Stimulated activated CD8-positive, alpha-beta memory T cell treated with anti-CD3 and anti-CD28 coated beads, Interleukin-4, amount 100 ng/mL, for 4 hours (primary cell): ENCODE results near the gene ZNF837.
"Not testable (repeated sequence)": the region's sequence is repeated elsewhere in the genome, so short reads cannot be mapped to it uniquely, and the experiment has no call there.

ENCODE experiments used
- DNase-seq, 2 donors: peaks; one replicate each; pipeline ENCODE4 v3.0.0-alpha.2; 2020; ENCODE audit warnings: low read depth in 2 of 2, low spot score in 1 of 2

Gene ZNF837

GRCh38 chr19:58396691-58397532, 16.1 kb upstream of the ZNF837 start:
- no peak for DNase-seq

DNA sequence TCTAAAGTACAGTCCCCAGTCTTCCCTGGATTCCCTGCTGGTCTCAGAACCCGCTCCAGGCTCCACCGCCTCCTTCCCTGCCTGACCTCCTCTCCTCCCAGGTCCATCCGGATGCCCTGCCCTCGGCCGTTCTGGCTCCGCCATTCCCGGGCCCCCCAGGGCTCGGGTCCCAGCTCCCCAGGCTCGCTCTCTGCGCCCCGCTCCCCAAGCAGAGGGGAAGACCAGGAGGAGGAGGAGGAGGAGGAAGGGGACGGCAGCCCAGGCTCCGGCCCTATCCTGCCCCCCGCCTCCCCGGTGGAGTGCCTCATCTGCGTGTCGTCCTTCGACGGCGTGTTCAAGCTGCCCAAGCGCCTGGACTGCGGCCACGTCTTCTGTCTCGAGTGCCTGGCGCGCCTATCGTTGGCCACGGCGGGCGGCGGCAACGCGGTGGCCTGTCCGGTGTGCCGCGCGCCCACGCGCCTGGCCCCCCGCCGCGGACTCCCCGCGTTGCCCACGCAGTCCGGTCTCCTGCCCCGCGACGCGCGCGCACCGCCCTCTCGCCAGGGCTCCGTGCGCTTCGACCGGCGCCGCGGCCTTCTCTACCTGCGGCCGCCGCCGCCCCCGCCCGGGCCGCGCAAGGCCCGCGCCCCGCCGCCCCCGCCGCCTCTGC, 15.3 kb upstream of the ZNF837 start:
- no peak for DNase-seq

DNA sequence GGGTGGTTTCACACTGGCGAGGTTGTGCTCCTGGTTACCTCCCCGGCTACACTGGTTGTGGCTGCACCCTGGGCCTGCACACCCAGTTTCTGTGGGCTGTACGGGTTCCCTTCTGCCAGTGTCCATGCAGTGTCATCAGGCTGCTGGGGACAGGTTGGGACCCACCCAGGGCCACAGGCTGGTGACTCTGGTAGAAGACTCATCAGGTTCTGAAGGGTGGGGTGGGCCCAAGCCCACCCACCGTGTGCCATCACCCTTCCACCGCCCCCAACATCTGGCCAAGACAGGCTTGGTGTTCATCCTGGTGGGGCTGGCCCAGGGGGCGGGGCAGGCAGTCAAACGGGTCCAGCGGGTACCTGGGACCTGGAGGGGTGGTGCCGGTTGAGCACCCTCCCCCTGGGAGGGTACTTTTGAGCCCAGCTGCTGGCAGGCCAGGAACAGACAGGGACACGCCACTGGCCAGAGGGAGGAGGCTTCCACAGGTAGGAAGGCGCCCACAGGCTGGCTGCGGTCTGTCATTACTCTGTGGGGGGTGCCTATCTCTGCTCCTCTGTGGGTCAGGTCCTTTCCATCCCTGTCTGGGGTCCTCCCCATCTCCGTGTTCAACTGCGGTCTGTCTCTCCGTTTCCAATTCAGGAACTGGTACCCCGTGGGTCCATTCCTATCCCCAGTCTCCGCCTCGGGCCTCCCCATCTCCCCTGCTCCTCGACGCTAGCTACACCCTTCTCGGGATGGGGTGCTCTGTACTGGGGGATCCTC, 14.6 kb upstream of the ZNF837 start, which contains the start of gene RNF225:
TSS of gene RNF225 (plus strand) at position 437 of the 759 bp plus-strand sequence. CDS start 434 bp downstream, outside the sequence.
- no peak for DNase-seq

GRCh38 chr19:58394821-58395219, 14.0 kb upstream of the ZNF837 start:
- DNase-seq, result no peak

DNA sequence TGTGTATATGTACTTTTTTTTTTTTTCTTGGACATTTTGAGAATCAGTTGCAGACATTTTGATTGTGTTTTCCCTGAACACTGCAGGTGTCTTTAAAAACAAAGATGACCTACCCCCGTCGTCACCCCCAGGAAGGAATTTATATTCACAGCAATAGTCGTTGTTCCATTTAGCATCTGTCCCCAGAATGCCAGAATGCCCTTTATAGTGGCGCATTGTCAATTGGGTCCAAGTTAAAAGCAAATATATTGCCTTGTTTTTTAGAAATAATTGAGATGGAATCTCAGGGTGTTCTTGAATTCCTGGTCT, 12.8 kb upstream of the ZNF837 start:
- DNase-seq, result no peak

GRCh38 chr19:58392945-58393724, 12.3 kb upstream of the ZNF837 start:
- no peak for DNase-seq

DNA sequence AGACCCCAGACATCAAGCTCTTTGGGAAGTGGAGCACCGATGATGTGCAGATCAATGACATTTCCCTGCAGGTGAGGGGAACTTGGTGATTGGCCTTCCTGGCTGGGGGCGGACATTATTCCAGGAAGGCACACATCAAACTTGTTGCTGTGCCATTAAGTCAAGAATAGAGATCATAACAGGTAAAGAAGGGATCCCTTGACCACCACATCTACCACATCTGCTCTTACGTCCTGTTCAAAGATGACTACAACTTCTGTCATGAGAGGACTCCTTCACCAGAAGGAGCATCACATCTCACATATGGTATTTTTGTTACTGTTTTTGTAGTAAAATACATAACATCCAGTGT, 7.3 kb upstream of the ZNF837 start:
- DNase-seq, result no peak

- no peak for DNase-seq
Observed at GRCh38 chr19:58387338-58388174, 6.7 kb upstream of the ZNF837 start.

DNA sequence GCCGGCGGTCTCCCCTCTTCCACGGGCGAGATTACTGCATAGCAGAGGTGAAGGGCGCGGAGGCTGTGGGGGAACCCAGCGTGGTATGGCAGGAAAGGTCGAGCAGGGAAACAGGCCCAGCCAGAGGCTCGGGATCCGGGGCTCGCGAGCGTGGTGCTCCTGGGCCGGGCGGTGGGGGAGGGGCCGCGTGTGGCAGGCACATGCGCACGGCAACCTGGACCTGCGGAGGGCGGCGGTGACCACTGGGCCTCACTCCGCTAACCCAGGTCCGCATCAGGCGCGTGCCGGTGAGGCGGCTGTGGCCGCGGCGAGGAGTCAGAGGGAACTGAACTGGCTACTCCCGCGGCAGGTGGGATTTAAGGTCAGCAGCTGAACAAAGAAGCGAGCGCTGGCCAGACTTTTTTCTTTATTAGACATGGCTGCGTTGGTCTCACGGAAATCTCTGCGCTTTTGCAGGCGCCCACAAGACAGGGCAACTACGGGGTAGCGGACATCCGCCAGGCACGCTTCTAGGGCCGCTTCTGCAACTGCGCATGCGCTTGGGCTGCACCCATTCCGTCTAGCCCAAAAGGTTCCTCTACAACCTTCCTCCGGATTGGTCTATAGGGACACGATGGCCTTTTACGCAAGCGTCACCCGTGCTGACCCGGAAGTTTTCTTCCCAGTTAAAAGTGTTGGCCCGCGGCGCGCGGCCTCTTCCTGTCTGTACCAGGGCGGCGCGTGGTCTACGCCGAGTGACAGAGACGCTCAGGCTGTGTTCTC, 5.9 kb upstream of the ZNF837 start, which contains the start of gene RPS5:
TSS of gene RPS5 (plus strand) at position 694 of the 762 bp plus-strand sequence. CDS start 869 bp downstream, outside the sequence.
- peak; percentile 86 to 92 for DNase-seq

GRCh38 chr19:58385891-58386575, 5.2 kb upstream of the ZNF837 start:
- no peak for DNase-seq

DNA sequence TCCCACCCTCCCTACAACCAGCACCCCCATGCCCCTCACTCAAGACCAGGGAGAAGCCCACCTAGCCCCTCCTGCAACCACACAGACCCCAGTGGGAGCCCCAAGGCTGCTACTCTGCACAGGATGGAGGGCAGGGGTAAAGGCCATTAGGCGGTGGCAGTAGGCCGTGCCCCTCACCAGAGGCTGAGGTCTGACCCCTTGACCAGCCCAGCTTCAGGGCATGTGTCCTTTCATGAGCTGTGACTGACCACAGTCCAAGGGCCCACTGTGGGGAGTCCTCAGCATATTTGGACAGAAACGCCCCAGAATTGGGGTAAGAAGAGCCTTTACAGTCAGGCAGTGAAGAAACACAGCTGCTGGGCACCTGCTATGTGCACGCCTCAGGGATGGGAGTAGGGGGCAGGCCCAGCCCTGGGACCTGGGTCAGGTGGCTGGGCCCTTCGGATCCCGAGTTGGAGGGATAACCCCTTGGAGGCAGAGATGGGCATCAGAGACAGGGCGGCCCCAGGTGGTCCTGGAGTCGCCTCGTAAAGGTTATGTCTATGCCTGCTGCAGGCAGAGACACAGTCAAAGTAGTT, 4.6 kb upstream of the ZNF837 start:
- DNase-seq, result no peak

GRCh38 chr19:58382997-58383603, 2.3 kb upstream of the ZNF837 start:
- no peak for DNase-seq

GRCh38 chr19:58381460-58382212, 806 bp upstream of the ZNF837 start:
- DNase-seq, result no peak

- no peak for DNase-seq
Observed at GRCh38 chr19:58380037-58380661, 681 bp downstream of the ZNF837 start.

GRCh38 chr19:58379246-58379645, 1.6 kb downstream of the ZNF837 start:
- DNase-seq, result no peak

DNA sequence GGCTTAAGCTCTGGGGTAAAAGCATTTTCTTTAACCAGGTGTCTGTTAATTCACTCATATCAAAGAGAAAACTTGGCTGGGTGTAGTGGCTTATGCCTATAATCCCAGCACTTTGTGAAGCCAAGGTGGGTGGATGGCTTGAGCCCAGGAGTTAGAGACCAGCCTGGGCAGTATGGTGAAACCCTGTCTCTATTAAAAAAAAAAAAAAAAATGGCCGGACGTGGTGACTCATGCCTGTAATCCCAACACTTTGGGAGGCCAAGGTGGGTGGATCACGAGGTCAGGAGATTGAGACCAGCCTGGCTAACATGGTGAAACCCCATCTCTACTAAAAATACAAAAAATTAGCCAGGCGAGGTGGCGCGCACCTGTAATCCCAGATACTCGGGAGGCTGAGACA, 4.1 kb downstream of the ZNF837 start:
- DNase-seq, result not testable (repeated sequence)

DNA sequence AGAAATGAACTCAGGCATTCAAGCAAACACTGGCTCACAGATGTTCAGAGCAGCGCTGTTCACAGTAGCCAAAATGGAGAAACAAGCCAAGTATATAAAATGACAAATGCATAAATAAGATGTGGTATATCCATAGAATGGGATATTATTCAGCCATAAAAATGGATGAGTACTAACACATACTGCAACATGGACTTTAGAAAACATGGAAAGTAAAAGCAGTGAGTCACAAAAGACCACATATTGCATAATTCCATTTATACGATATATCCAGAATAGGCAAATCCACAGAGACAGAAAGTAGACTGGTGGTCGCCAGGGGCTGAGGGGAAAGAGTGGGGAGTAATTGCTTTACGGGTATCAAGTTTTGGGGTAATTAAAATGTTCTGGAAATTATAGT, 6.6 kb downstream of the ZNF837 start:
- DNase-seq, result no peak
